CD14-positive monocyte (primary cell): ENCODE measurements around the gene ZNF169. TPM values are rescaled to one million over a fixed set of nuclear protein-coding genes. Genes with fewer than 3 reads are reported as not detected.

Experiments
- DNase-seq, 3 donors: peaks; one replicate each; pipeline ENCODE4 v3.0.0-alpha.2; 2011 to 2022
- H2AFZ ChIP-seq: 2 replicates; pipeline ENCODE4 v1.6.0; 2012; ENCODE audit warnings: mild to moderate bottlenecking, low read depth, low read length, inconsistent platforms; ENCODE audit not compliant: insufficient read depth, poor library complexity, severe bottlenecking
- H3K27ac ChIP-seq, 2 donors: 1 replicate in 1 of 2; 2 replicates in 1 of 2; pipeline ENCODE4 v1.5.1; 2012 to 2013; ENCODE audit warnings: low read length in 2 of 2, control low read depth in 1 of 2, inconsistent platforms in 1 of 2, low read depth in 1 of 2, mild to moderate bottlenecking in 1 of 2
- H3K27me3 ChIP-seq, 2 donors: one replicate each; pipeline versions ENCODE4 v1.6.0 to v1.6.1; 2011 to 2013; ENCODE audit warnings: low read length in 2 of 2; ENCODE audit not compliant: control insufficient read depth in 2 of 2, insufficient read depth in 2 of 2
- H3K36me3 ChIP-seq, 2 donors: replicated peaks in 1 of 2; 1 replicate in 1 of 2; 2 replicates in 1 of 2; pipeline versions ENCODE4 v1.5.1 to v1.6.1; 2012 to 2013; ENCODE audit warnings: low read length in 2 of 2, control low read depth in 1 of 2, inconsistent platforms in 1 of 2, mild to moderate bottlenecking in 1 of 2; ENCODE audit not compliant: insufficient read depth in 2 of 2, control insufficient read depth in 1 of 2
- H3K4me1 ChIP-seq, 2 donors: 1 replicate in 1 of 2; 2 replicates in 1 of 2; pipeline versions ENCODE4 v1.5.1 to v1.6.1; 2012 to 2013; ENCODE audit warnings: low read length in 2 of 2, control low read depth in 1 of 2, inconsistent platforms in 1 of 2, mild to moderate bottlenecking in 1 of 2, moderate library complexity in 1 of 2; ENCODE audit not compliant: insufficient read depth in 2 of 2, control insufficient read depth in 1 of 2
- H3K4me2 ChIP-seq: replicated peaks from 2 replicates; pipeline ENCODE3; 2012; ENCODE audit warnings: low read length, moderate library complexity, mild to moderate bottlenecking; ENCODE audit not compliant: poor library complexity, severe bottlenecking; ENCODE audit errors: extremely low read depth
- H3K4me3 ChIP-seq, 3 experiments: fragments of 200-600 bp in 1 of 3; sonication (generic) in 1 of 3; replicated peaks in 1 of 3; 1 replicate in 2 of 3; 2 replicates in 1 of 3; pipeline ENCODE4 v1.5.1; 2011 to 2013; ENCODE audit warnings: low read length in 3 of 3, mild to moderate bottlenecking in 3 of 3, control low read depth in 2 of 3, low read depth in 2 of 3, inconsistent platforms in 1 of 3, moderate library complexity in 1 of 3
- H3K79me2 ChIP-seq: 2 replicates; pipeline ENCODE4 v1.6.0; 2012; ENCODE audit warnings: mild to moderate bottlenecking, control low read depth, inconsistent platforms, low read length, moderate library complexity; ENCODE audit not compliant: insufficient read depth
- H3K9ac ChIP-seq: 2 replicates; pipeline ENCODE4 v1.6.0; 2017; ENCODE audit warnings: low read length, mild to moderate bottlenecking; ENCODE audit not compliant: insufficient read depth, poor library complexity, severe bottlenecking
- H3K9me3 ChIP-seq, 2 donors: replicated peaks in 1 of 2; 1 replicate in 1 of 2; 2 replicates in 1 of 2; pipeline versions ENCODE4 v1.5.1 to v1.6.1; 2012 to 2013; ENCODE audit warnings: low read length in 2 of 2, control low read depth in 1 of 2; ENCODE audit not compliant: control insufficient read depth in 1 of 2, insufficient read depth in 1 of 2
- H4K20me1 ChIP-seq: 2 replicates; pipeline ENCODE4 v1.6.0; 2012; ENCODE audit warnings: mild to moderate bottlenecking, low read length, control low read depth, moderate library complexity; ENCODE audit not compliant: insufficient read depth
- H3K27ac Mint-ChIP-seq, 7 donors: one replicate each; pipeline ENCODE4 v1.8.0; 2020; ENCODE audit warnings: mild to moderate bottlenecking in 7 of 7, mixed read lengths in 7 of 7, moderate library complexity in 6 of 7, inconsistent platforms in 2 of 7
- H3K27me3 Mint-ChIP-seq, 3 donors: one replicate each; pipeline ENCODE4 v1.8.0; 2021 to 2022; ENCODE audit warnings: low read depth in 3 of 3, mild to moderate bottlenecking in 3 of 3, mixed read lengths in 3 of 3, moderate library complexity in 3 of 3, inconsistent platforms in 1 of 3
- H3K36me3 Mint-ChIP-seq, 2 donors: one replicate each; pipeline ENCODE4 v1.8.0; 2020; ENCODE audit warnings: mixed read lengths in 2 of 2, inconsistent platforms in 1 of 2, mild to moderate bottlenecking in 1 of 2
- H3K4me1 Mint-ChIP-seq: one replicate; pipeline ENCODE4 v1.8.0; 2020; ENCODE audit warnings: mild to moderate bottlenecking, mixed read lengths
- H3K4me3 Mint-ChIP-seq, 2 donors: one replicate each; pipeline ENCODE4 v1.8.0; 2020; ENCODE audit warnings: mild to moderate bottlenecking in 2 of 2, mixed read lengths in 2 of 2, moderate library complexity in 1 of 2
- H3K9me3 Mint-ChIP-seq, 7 donors: one replicate each; pipeline ENCODE4 v1.8.0; 2020 to 2022; ENCODE audit warnings: mixed read lengths in 7 of 7, mild to moderate bottlenecking in 6 of 7, moderate library complexity in 6 of 7, inconsistent platforms in 2 of 7
- CTCF ChIP-seq: fragments of 200-600 bp; IDR thresholded peaks from one replicate; pipeline ENCODE4 v1.8.0; 2022; ENCODE audit warnings: antibody characterized with exemption, mild to moderate bottlenecking
- WGBS: methylation state at CpG from one replicate; pipeline ENCODE4 v1.1.5; 2013; ENCODE audit warnings: missing lambda C conversion rate; ENCODE audit not compliant: insufficient coverage; 5-methylcytosine and 5-hydroxymethylcytosine counted together
- intact Hi-C, 2 donors: fragments of 100-400 bp; cut with micrococcal nuclease; formaldehyde crosslinking; loops; one replicate each; pipeline versions ENCODE4 v1.15.0 to v1.15.1; 2023
- polyA plus RNA-seq, 3 donors: library from polyadenylated mRNA; depleted of rRNA in 1 of 3; unstranded in 2 of 3; stranded (reverse) in 1 of 3; fragments of 300-500 nt in 2 of 3; fragments of >200 nt in 1 of 3; fragmentation: Illumina TruSeq in 2 of 3; gene quantifications; 1 replicate in 2 of 3; 2 replicates in 1 of 3; pipeline ENCODE4 v1.2.3, GENCODE V29; 2012 to 2021

The ZNF169 gene
- polyA plus RNA-seq, 3 donors, result 0.90 to 16.5 (median 1.1) TPM

GRCh38 chr9:94287877-94288513 lies 28.9 kb downstream of the ZNF169 start:
- no peak overlapping the region for H3K4me3 Mint-ChIP-seq
- Histone ChIP-seq H3K27ac (no peak overlapping the region), H3K36me3 (peaks cover 44 to 83% of the 10 kb centered on the region in 2 donors), H3K27me3 (no peaks in the 10 kb centered on the region), H3K4me1 (no peaks in the 10 kb centered on the region), H3K79me2 (no peaks in the 10 kb centered on the region), H4K20me1 (no peaks in the 10 kb centered on the region), H3K4me3 (no peak overlapping the region), H3K4me2 (no peak overlapping the region), H2AFZ (no peak overlapping the region), H3K9me3 (peaks cover 1 to 10% of the 10 kb centered on the region in 2 donors), H3K9ac (no peak overlapping the region)
- H3K4me1 Mint-ChIP-seq, result no peaks in the 10 kb centered on the region
- 99% methylated on average over 7 of the region's 7 CpGs for WGBS
- DNase-seq, result no peak
- TF ChIP-seq CTCF, result no peak
- intact Hi-C loops, result no loop called here
- H3K9me3 Mint-ChIP-seq, result peaks cover 7 to 19% (median 13%) of the 10 kb centered on the region in 7 donors
- H3K27me3 Mint-ChIP-seq, result no peaks in the 10 kb centered on the region
- H3K36me3 Mint-ChIP-seq, result peaks cover 68 to 91% of the 10 kb centered on the region in 2 donors
- peak overlapping the region in 2 of 7 donors; percentile 6 to 20 for H3K27ac Mint-ChIP-seq

GRCh38 chr9:94289691-94290090 lies 30.6 kb downstream of the ZNF169 start:
- Histone ChIP-seq H3K79me2 (no peaks in the 10 kb centered on the region), H3K4me2 (no peak overlapping the region), H3K36me3 (peaks cover 56 to 92% of the 10 kb centered on the region in 2 donors), H2AFZ (no peak overlapping the region), H3K27me3 (no peaks in the 10 kb centered on the region), H3K4me3 (no peak overlapping the region), H3K9me3 (peaks cover 0 to 4% of the 10 kb centered on the region in 2 donors), H3K4me1 (no peaks in the 10 kb centered on the region), H3K27ac (no peak overlapping the region), H4K20me1 (no peaks in the 10 kb centered on the region), H3K9ac (no peak overlapping the region)
- Mint-ChIP-seq H3K4me3 (no peak overlapping the region), H3K27ac (peak overlapping the region in 1 of 7 donors; percentile 13), H3K27me3 (no peaks in the 10 kb centered on the region), H3K9me3 (peaks cover 4 to 8% (median 7%) of the 10 kb centered on the region in 7 donors), H3K4me1 (no peaks in the 10 kb centered on the region), H3K36me3 (peaks cover 79 to 91% of the 10 kb centered on the region in 2 donors)
- WGBS, result no CpG with 5 or more reads among the region's 2 CpGs
- DNase-seq, result no peak
- intact Hi-C loops, result no loop called here
- no peak for TF ChIP-seq CTCF
